CD14-positive monocyte (primary cell): ENCODE results near the gene CDC6. TPM values are rescaled to one million over a fixed set of nuclear protein-coding genes. Genes with fewer than 3 reads are reported as not detected.

Experiments used
- DNase-seq, 3 donors: peaks; one replicate each; pipeline ENCODE4 v3.0.0-alpha.2; 2011 to 2022
- H2AFZ ChIP-seq: 2 replicates; pipeline ENCODE4 v1.6.0; 2012; ENCODE audit warnings: mild to moderate bottlenecking, low read depth, low read length, inconsistent platforms; ENCODE audit not compliant: insufficient read depth, poor library complexity, severe bottlenecking
- H3K27ac ChIP-seq, 2 donors: 1 replicate in 1 of 2; 2 replicates in 1 of 2; pipeline ENCODE4 v1.5.1; 2012 to 2013; ENCODE audit warnings: low read length in 2 of 2, control low read depth in 1 of 2, inconsistent platforms in 1 of 2, low read depth in 1 of 2, mild to moderate bottlenecking in 1 of 2
- H3K27me3 ChIP-seq, 2 donors: one replicate each; pipeline versions ENCODE4 v1.6.0 to v1.6.1; 2011 to 2013; ENCODE audit warnings: low read length in 2 of 2; ENCODE audit not compliant: control insufficient read depth in 2 of 2, insufficient read depth in 2 of 2
- H3K36me3 ChIP-seq, 2 donors: replicated peaks in 1 of 2; 1 replicate in 1 of 2; 2 replicates in 1 of 2; pipeline versions ENCODE4 v1.5.1 to v1.6.1; 2012 to 2013; ENCODE audit warnings: low read length in 2 of 2, control low read depth in 1 of 2, inconsistent platforms in 1 of 2, mild to moderate bottlenecking in 1 of 2; ENCODE audit not compliant: insufficient read depth in 2 of 2, control insufficient read depth in 1 of 2
- H3K4me1 ChIP-seq, 2 donors: 1 replicate in 1 of 2; 2 replicates in 1 of 2; pipeline versions ENCODE4 v1.5.1 to v1.6.1; 2012 to 2013; ENCODE audit warnings: low read length in 2 of 2, control low read depth in 1 of 2, inconsistent platforms in 1 of 2, mild to moderate bottlenecking in 1 of 2, moderate library complexity in 1 of 2; ENCODE audit not compliant: insufficient read depth in 2 of 2, control insufficient read depth in 1 of 2
- H3K4me2 ChIP-seq: replicated peaks from 2 replicates; pipeline ENCODE3; 2012; ENCODE audit warnings: low read length, moderate library complexity, mild to moderate bottlenecking; ENCODE audit not compliant: poor library complexity, severe bottlenecking; ENCODE audit errors: extremely low read depth
- H3K4me3 ChIP-seq, 3 experiments: fragments of 200-600 bp in 1 of 3; sonication (generic) in 1 of 3; replicated peaks in 1 of 3; 1 replicate in 2 of 3; 2 replicates in 1 of 3; pipeline ENCODE4 v1.5.1; 2011 to 2013; ENCODE audit warnings: low read length in 3 of 3, mild to moderate bottlenecking in 3 of 3, control low read depth in 2 of 3, low read depth in 2 of 3, inconsistent platforms in 1 of 3, moderate library complexity in 1 of 3
- H3K79me2 ChIP-seq: 2 replicates; pipeline ENCODE4 v1.6.0; 2012; ENCODE audit warnings: mild to moderate bottlenecking, control low read depth, inconsistent platforms, low read length, moderate library complexity; ENCODE audit not compliant: insufficient read depth
- H3K9ac ChIP-seq: 2 replicates; pipeline ENCODE4 v1.6.0; 2017; ENCODE audit warnings: low read length, mild to moderate bottlenecking; ENCODE audit not compliant: insufficient read depth, poor library complexity, severe bottlenecking
- H3K9me3 ChIP-seq, 2 donors: replicated peaks in 1 of 2; 1 replicate in 1 of 2; 2 replicates in 1 of 2; pipeline versions ENCODE4 v1.5.1 to v1.6.1; 2012 to 2013; ENCODE audit warnings: low read length in 2 of 2, control low read depth in 1 of 2; ENCODE audit not compliant: control insufficient read depth in 1 of 2, insufficient read depth in 1 of 2
- H4K20me1 ChIP-seq: 2 replicates; pipeline ENCODE4 v1.6.0; 2012; ENCODE audit warnings: mild to moderate bottlenecking, low read length, control low read depth, moderate library complexity; ENCODE audit not compliant: insufficient read depth
- H3K27ac Mint-ChIP-seq, 7 donors: one replicate each; pipeline ENCODE4 v1.8.0; 2020; ENCODE audit warnings: mild to moderate bottlenecking in 7 of 7, mixed read lengths in 7 of 7, moderate library complexity in 6 of 7, inconsistent platforms in 2 of 7
- H3K27me3 Mint-ChIP-seq, 3 donors: one replicate each; pipeline ENCODE4 v1.8.0; 2021 to 2022; ENCODE audit warnings: low read depth in 3 of 3, mild to moderate bottlenecking in 3 of 3, mixed read lengths in 3 of 3, moderate library complexity in 3 of 3, inconsistent platforms in 1 of 3
- H3K36me3 Mint-ChIP-seq, 2 donors: one replicate each; pipeline ENCODE4 v1.8.0; 2020; ENCODE audit warnings: mixed read lengths in 2 of 2, inconsistent platforms in 1 of 2, mild to moderate bottlenecking in 1 of 2
- H3K4me1 Mint-ChIP-seq: one replicate; pipeline ENCODE4 v1.8.0; 2020; ENCODE audit warnings: mild to moderate bottlenecking, mixed read lengths
- H3K4me3 Mint-ChIP-seq, 2 donors: one replicate each; pipeline ENCODE4 v1.8.0; 2020; ENCODE audit warnings: mild to moderate bottlenecking in 2 of 2, mixed read lengths in 2 of 2, moderate library complexity in 1 of 2
- H3K9me3 Mint-ChIP-seq, 7 donors: one replicate each; pipeline ENCODE4 v1.8.0; 2020 to 2022; ENCODE audit warnings: mixed read lengths in 7 of 7, mild to moderate bottlenecking in 6 of 7, moderate library complexity in 6 of 7, inconsistent platforms in 2 of 7
- CTCF ChIP-seq: fragments of 200-600 bp; IDR thresholded peaks from one replicate; pipeline ENCODE4 v1.8.0; 2022; ENCODE audit warnings: antibody characterized with exemption, mild to moderate bottlenecking
- WGBS: methylation state at CpG from one replicate; pipeline ENCODE4 v1.1.5; 2013; ENCODE audit warnings: missing lambda C conversion rate; ENCODE audit not compliant: insufficient coverage; 5-methylcytosine and 5-hydroxymethylcytosine counted together
- intact Hi-C, 2 donors: fragments of 100-400 bp; cut with micrococcal nuclease; formaldehyde crosslinking; loops; one replicate each; pipeline versions ENCODE4 v1.15.0 to v1.15.1; 2023
- polyA plus RNA-seq, 3 donors: library from polyadenylated mRNA; depleted of rRNA in 1 of 3; unstranded in 2 of 3; stranded (reverse) in 1 of 3; fragments of 300-500 nt in 2 of 3; fragments of >200 nt in 1 of 3; fragmentation: Illumina TruSeq in 2 of 3; gene quantifications; 1 replicate in 2 of 3; 2 replicates in 1 of 3; pipeline ENCODE4 v1.2.3, GENCODE V29; 2012 to 2021

CDC6 gene
- polyA plus RNA-seq, 3 donors = 0.11 to 0.21 TPM; not detected in 1

DNA sequence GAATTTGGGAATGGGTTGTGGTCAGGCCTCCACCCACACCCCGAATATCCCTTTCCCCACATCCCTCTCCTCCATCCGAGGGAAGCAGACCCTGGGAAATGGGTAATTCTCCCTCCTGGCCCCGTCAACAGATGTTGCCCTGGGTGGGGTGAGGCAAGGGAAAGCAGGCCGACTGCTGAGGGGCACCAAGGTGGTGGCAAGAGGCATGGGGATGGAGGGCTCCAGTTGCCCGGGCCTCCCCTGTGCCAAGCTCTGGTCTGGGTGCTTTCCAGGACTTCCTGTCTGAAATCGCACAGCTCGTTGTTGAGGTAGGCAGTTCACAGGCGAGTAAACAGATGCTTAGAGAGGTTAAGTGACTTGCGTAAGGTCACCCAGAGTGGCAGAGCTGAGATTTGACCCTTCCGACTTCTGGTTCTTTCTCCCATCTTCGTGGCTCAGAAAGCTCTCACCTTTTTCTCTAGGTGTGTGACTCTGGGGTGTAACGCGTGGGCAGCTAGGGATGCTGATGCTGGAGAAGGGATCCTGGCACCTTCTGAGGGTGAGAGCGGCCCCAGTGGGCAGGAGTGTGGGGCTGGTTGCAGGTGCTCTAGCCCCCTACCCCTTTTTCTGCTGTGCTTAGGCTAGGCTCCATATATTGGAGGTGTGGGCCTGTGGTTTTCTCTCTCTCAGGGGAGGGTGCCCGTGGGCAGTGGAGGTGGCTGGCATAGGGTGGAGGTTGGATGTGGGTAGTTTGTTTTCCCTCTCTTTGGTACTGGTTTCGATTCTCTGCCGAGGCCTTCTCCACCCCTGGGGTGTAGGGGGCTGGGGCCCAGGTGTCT lies 38.5 kb downstream of the CDC6 start:
- Mint-ChIP-seq H3K9me3 (no peaks in the 10 kb centered on the region), H3K36me3 (peaks cover 27 to 52% of the 10 kb centered on the region in 2 donors), H3K27me3 (peaks cover 0 to 7% (median 4%) of the 10 kb centered on the region in 3 donors), H3K4me1 (peaks cover 81% of the 10 kb centered on the region), H3K27ac (peak overlapping the region; percentile 96 to 100 (median 100)), H3K4me3 (peak overlapping the region; percentile 77 to 82)
- 26% methylated on average over 10 of the region's 17 CpGs for WGBS
- Histone ChIP-seq H3K36me3 (peaks cover 6 to 8% of the 10 kb centered on the region in 2 donors), H3K4me2 (peak overlapping the region; percentile 70), H3K9ac (peak overlapping the region; percentile 74), H2AFZ (no peak overlapping the region), H3K4me1 (peaks cover 90% of the 10 kb centered on the region in 2 donors), H3K27ac (peak overlapping the region; percentile 99 to 100), H3K27me3 (no peaks in the 10 kb centered on the region), H4K20me1 (peaks cover 11% of the 10 kb centered on the region), H3K4me3 (peak overlapping the region in 2 of 3 experiments; percentile 13 to 69), H3K9me3 (no peaks in the 10 kb centered on the region), H3K79me2 (peaks cover 99% of the 10 kb centered on the region)
- peak; percentile 82 to 87 (median 87) for DNase-seq
- intact Hi-C loops = no loop called here
- no peak for TF ChIP-seq CTCF

DNA sequence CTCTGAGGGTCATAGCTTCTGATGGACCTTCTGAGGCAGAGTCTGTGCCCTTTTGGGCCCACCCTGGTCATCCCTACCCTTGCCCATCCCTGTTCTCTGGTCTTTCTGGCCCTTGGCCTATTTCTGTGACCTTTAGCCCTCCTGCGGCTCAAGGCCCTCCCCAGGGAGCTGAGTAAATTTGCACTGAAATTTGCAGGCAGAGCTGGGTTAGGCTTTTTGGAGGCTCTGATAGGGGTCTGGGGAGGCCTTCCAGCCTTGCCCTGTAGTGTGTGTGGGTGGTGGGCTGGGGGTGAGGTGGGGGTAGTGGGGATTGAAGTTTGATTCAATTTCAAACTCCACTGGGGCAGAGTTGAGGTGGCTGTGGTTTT lies 39.1 kb downstream of the CDC6 start:
- peak overlapping the region; percentile 96 to 100 (median 100) for H3K27ac Mint-ChIP-seq
- peak overlapping the region; percentile 70 for H3K4me2 ChIP-seq
- intact Hi-C loops = no loop called here
- H2AFZ ChIP-seq = no peak overlapping the region
- peak overlapping the region in 2 of 3 experiments; percentile 13 to 69 for H3K4me3 ChIP-seq
- peaks cover 30 to 52% of the 10 kb centered on the region in 2 donors for H3K36me3 Mint-ChIP-seq
- H4K20me1 ChIP-seq = peaks cover 6% of the 10 kb centered on the region
- H3K9me3 Mint-ChIP-seq = no peaks in the 10 kb centered on the region
- H3K9me3 ChIP-seq = no peaks in the 10 kb centered on the region
- TF ChIP-seq CTCF = no peak
- H3K27me3 ChIP-seq = no peaks in the 10 kb centered on the region
- H3K36me3 ChIP-seq = peaks cover 12 to 13% of the 10 kb centered on the region in 2 donors
- H3K27ac ChIP-seq = peak overlapping the region; percentile 99 to 100
- peak overlapping the region; percentile 77 to 82 for H3K4me3 Mint-ChIP-seq
- no CpG with 5 or more reads among the region's 1 CpG for WGBS
- peaks cover 99% of the 10 kb centered on the region for H3K79me2 ChIP-seq
- H3K4me1 Mint-ChIP-seq = peaks cover 85% of the 10 kb centered on the region
- peaks cover 0 to 7% (median 4%) of the 10 kb centered on the region in 3 donors for H3K27me3 Mint-ChIP-seq
- DNase-seq = no peak
- H3K4me1 ChIP-seq = peaks cover 90% of the 10 kb centered on the region in 2 donors
- peak overlapping the region; percentile 74 for H3K9ac ChIP-seq
